H9 (cell line): ENCODE measurements around the gene SNCA. TPM values are rescaled to one million over a fixed set of nuclear protein-coding genes. Genes with fewer than 3 reads are reported as not detected.

Experiments used
- DNase-seq: peaks from one replicate; pipeline ENCODE4 v3.0.0-alpha.2; 2017
- H2AFZ ChIP-seq: one replicate; pipeline ENCODE4 v1.6.1; 2013; ENCODE audit warnings: mild to moderate bottlenecking, low read length, control low read depth, moderate library complexity
- H2AK5ac ChIP-seq: 2 replicates; pipeline ENCODE4 v1.6.1; 2013; ENCODE audit warnings: low read length, control low read depth, mixed read lengths; ENCODE audit not compliant: insufficient read length
- H2BK120ac ChIP-seq: one replicate; pipeline ENCODE4 v1.6.1; 2013; ENCODE audit warnings: low read depth, mild to moderate bottlenecking, low read length, control low read depth, inconsistent platforms; ENCODE audit not compliant: poor library complexity, severe bottlenecking
- H2BK12ac ChIP-seq: 2 replicates; pipeline ENCODE4 v1.6.1; 2013; ENCODE audit warnings: low read length, control low read depth, mixed read lengths, low read depth; ENCODE audit not compliant: insufficient read length
- H2BK15ac ChIP-seq: 2 replicates; pipeline ENCODE4 v1.6.1; 2013; ENCODE audit warnings: low read depth, low read length, control low read depth
- H2BK20ac ChIP-seq: one replicate; pipeline ENCODE4 v1.6.1; 2013; ENCODE audit warnings: low read depth, mild to moderate bottlenecking, low read length, control low read depth, inconsistent platforms; ENCODE audit not compliant: poor library complexity, severe bottlenecking
- H2BK5ac ChIP-seq: 2 replicates; pipeline ENCODE4 v1.6.1; 2013; ENCODE audit warnings: low read length, control low read depth, mixed read lengths; ENCODE audit not compliant: insufficient read length
- H3K14ac ChIP-seq: 2 replicates; pipeline ENCODE4 v1.6.1; 2013; ENCODE audit warnings: low read length, control low read depth; ENCODE audit not compliant: insufficient read depth
- H3K18ac ChIP-seq: 2 replicates; pipeline ENCODE4 v1.6.1; 2013; ENCODE audit warnings: low read depth, mild to moderate bottlenecking, mixed read lengths, low read length, control low read depth; ENCODE audit not compliant: insufficient read length
- H3K23ac ChIP-seq: 2 replicates; pipeline ENCODE4 v1.6.1; 2013; ENCODE audit warnings: low read length, control low read depth, mixed read lengths, low read depth; ENCODE audit not compliant: insufficient read length
- H3K23me2 ChIP-seq: 2 replicates; pipeline ENCODE4 v1.6.1; 2013; ENCODE audit warnings: low read depth, mild to moderate bottlenecking, mixed read lengths, low read length, control low read depth; ENCODE audit not compliant: insufficient read length, poor library complexity, severe bottlenecking
- H3K27ac ChIP-seq: 2 replicates; pipeline ENCODE4 v1.5.1; 2013; ENCODE audit warnings: low read length, control low read depth, mixed read lengths, low read depth; ENCODE audit not compliant: insufficient read length
- H3K27me3 ChIP-seq: 2 replicates; pipeline ENCODE4 v1.6.1; 2013; ENCODE audit warnings: low read length, control low read depth, inconsistent platforms; ENCODE audit not compliant: insufficient read depth
- H3K4ac ChIP-seq: 2 replicates; pipeline ENCODE4 v1.6.1; 2013; ENCODE audit warnings: low read depth, mild to moderate bottlenecking, control low read depth, inconsistent platforms, low read length, moderate library complexity
- H3K4me1 ChIP-seq: 2 replicates; pipeline ENCODE4 v1.6.1; 2013; ENCODE audit warnings: low read length, control low read depth, inconsistent platforms; ENCODE audit not compliant: insufficient read depth
- H3K4me2 ChIP-seq: 2 replicates; pipeline ENCODE4 v1.6.1; 2013; ENCODE audit warnings: low read length, control low read depth, mixed read lengths; ENCODE audit not compliant: insufficient read length, insufficient read depth
- H3K56ac ChIP-seq: 2 replicates; pipeline ENCODE4 v1.6.1; 2013; ENCODE audit warnings: low read depth, mild to moderate bottlenecking, mixed read lengths, low read length, control low read depth; ENCODE audit not compliant: insufficient read length
- H3K79me1 ChIP-seq: 2 replicates; pipeline ENCODE4 v1.6.1; 2013; ENCODE audit warnings: low read depth, mild to moderate bottlenecking, moderate library complexity, low read length, control low read depth, inconsistent platforms; ENCODE audit not compliant: insufficient read depth, poor library complexity, severe bottlenecking
- H3K79me2 ChIP-seq: 2 replicates; pipeline ENCODE4 v1.6.1; 2013; ENCODE audit warnings: low read length, control low read depth, inconsistent platforms; ENCODE audit not compliant: insufficient read depth
- H3K9ac ChIP-seq: 2 replicates; pipeline ENCODE4 v1.6.1; 2013; ENCODE audit warnings: low read length, control low read depth, mixed read lengths; ENCODE audit not compliant: insufficient read length; ENCODE audit errors: extremely low read depth
- H3K9me3 ChIP-seq: one replicate; pipeline ENCODE4 v1.6.1; 2013; ENCODE audit warnings: low read depth, low read length, inconsistent platforms; ENCODE audit not compliant: control insufficient read depth
- H3T11ph ChIP-seq: one replicate; pipeline ENCODE4 v1.6.1; 2013; ENCODE audit warnings: mild to moderate bottlenecking, low read length, control low read depth, inconsistent platforms
- H4K20me1 ChIP-seq: one replicate; pipeline ENCODE4 v1.6.1; 2013; ENCODE audit not compliant: control insufficient read depth, insufficient read length, insufficient read depth
- H4K5ac ChIP-seq: 2 replicates; pipeline ENCODE4 v1.6.1; 2013; ENCODE audit warnings: low read depth, mild to moderate bottlenecking, mixed read lengths, low read length, control low read depth; ENCODE audit not compliant: insufficient read length
- H4K8ac ChIP-seq: replicated peaks from 2 replicates; pipeline ENCODE4 v1.6.1; 2013; ENCODE audit warnings: low read length, control low read depth, mixed read lengths, low read depth; ENCODE audit not compliant: insufficient read length
- H4K91ac ChIP-seq: 2 replicates; pipeline ENCODE4 v1.6.1; 2013; ENCODE audit warnings: low read depth, mild to moderate bottlenecking, moderate library complexity, mixed read lengths, low read length, control low read depth; ENCODE audit not compliant: insufficient read length
- H3K27ac Mint-ChIP-seq, 3 experiments: 2 replicates in 2 of 3; 3 replicates in 1 of 3; pipeline ENCODE4 v1.8.0; 2020 to 2021; ENCODE audit warnings: mixed read lengths in 3 of 3, mild to moderate bottlenecking in 1 of 3, moderate library complexity in 1 of 3
- H3K27me3 Mint-ChIP-seq: 2 replicates; pipeline ENCODE4 v1.8.0; 2021; ENCODE audit warnings: low read depth, mild to moderate bottlenecking, moderate library complexity, mixed read lengths
- H3K36me3 Mint-ChIP-seq, 3 experiments: 2 replicates in 2 of 3; 3 replicates in 1 of 3; pipeline ENCODE4 v1.8.0; 2020 to 2021; ENCODE audit warnings: low read depth in 3 of 3, mixed read lengths in 3 of 3; ENCODE audit not compliant: insufficient read depth in 1 of 3
- H3K4me1 Mint-ChIP-seq, 2 experiments: 2 replicates each; pipeline ENCODE4 v1.8.0; 2020; ENCODE audit warnings: mixed read lengths in 2 of 2
- H3K4me3 Mint-ChIP-seq, 2 experiments: 2 replicates in 1 of 2; 3 replicates in 1 of 2; pipeline ENCODE4 v1.8.0; 2020 to 2021; ENCODE audit warnings: mild to moderate bottlenecking in 2 of 2, mixed read lengths in 2 of 2, moderate library complexity in 1 of 2
- H3K9me3 Mint-ChIP-seq, 2 experiments: 2 replicates in 1 of 2; 3 replicates in 1 of 2; pipeline ENCODE4 v1.8.0; 2020; ENCODE audit warnings: mild to moderate bottlenecking in 2 of 2, mixed read lengths in 2 of 2, moderate library complexity in 1 of 2
- CTCF ChIP-seq: fragments of 200-600 bp; sonication (generic); conservative IDR thresholded peaks from 3 replicates; pipeline ENCODE4 v1.8.0; 2021; ENCODE audit warnings: antibody characterized with exemption, mild to moderate bottlenecking
- WGBS: extraction: QIAGEN DNeasy Blood & Tissue Kit; methylation state at CpG from one replicate; pipeline ENCODE4 v1.1.7; 2013; ENCODE audit warnings: missing lambda C conversion rate, low lambda C conversion rate, mixed read lengths; ENCODE audit not compliant: insufficient read length; ENCODE audit errors: extremely low coverage; 5-methylcytosine and 5-hydroxymethylcytosine counted together
- total RNA-seq: library from RNA; stranded (reverse); gene quantifications from 2 replicates; pipeline ENCODE4 v1.2.1, GENCODE V29; 2021

Gene SNCA
- total RNA-seq, 1 experiment from 2014 or later, result 8.5 TPM

DNA sequence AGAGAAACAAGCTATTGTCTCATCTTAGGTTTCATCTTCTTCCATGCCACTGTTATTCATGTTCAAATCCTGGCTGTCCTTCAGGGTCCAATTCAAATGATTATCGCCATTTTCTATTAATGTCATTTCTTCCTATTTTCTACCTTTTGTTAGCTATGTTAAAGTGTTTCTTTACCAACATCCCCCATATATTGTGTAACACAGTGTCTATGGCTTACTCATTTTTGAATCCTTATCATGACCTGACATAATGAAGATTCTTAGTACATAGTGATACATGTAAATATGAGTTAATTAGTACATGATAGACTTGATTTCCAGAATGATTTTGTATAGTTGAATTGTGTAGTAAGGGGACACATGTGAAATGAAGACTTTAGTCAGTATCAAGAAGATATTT lies 152.4 kb downstream of the SNCA start:
- Histone ChIP-seq H3K27ac (no peak overlapping the region), H4K20me1 (no peaks in the 10 kb centered on the region), H3K9me3 (no peaks in the 10 kb centered on the region), H2AK5ac (no peak overlapping the region), H3K79me2 (no peaks in the 10 kb centered on the region), H3K23me2 (no peaks in the 10 kb centered on the region), H2BK5ac (no peak overlapping the region), H3K14ac (no peak overlapping the region), H3K27me3 (no peaks in the 10 kb centered on the region), H3K18ac (no peak overlapping the region), H4K91ac (no peak overlapping the region), H3K23ac (no peak overlapping the region), H3K79me1 (no peaks in the 10 kb centered on the region), H2AFZ (no peak overlapping the region), H4K8ac (no peak overlapping the region), H2BK20ac (no peak overlapping the region), H2BK120ac (no peak overlapping the region), H3K56ac (no peak overlapping the region), H2BK15ac (no peak overlapping the region), H4K5ac (no peak overlapping the region), H2BK12ac (no peak overlapping the region), H3K4me1 (no peaks in the 10 kb centered on the region), H3K9ac (no peak overlapping the region), H3T11ph (no peak overlapping the region), H3K4me2 (no peak overlapping the region), H3K4ac (no peak overlapping the region)
- DNase-seq, result no peak
- Mint-ChIP-seq H3K9me3 (peaks cover 4 to 6% of the 10 kb centered on the region in 2 experiments; a peak in 4 of 5 replicates), H3K36me3 (peaks cover 0 to 47% (median 14%) of the 10 kb centered on the region in 3 experiments; a peak in 5 of 7 replicates), H3K4me1 (peaks cover 17 to 28% of the 10 kb centered on the region in 2 experiments), H3K27ac (no peak overlapping the region), H3K4me3 (no peak overlapping the region), H3K27me3 (no peaks in the 10 kb centered on the region)
- no CpG with 5 or more reads among the region's 1 CpG for WGBS
- no peak for TF ChIP-seq CTCF
